ENCODE measurements around the gene IL2RA.

DNA sequence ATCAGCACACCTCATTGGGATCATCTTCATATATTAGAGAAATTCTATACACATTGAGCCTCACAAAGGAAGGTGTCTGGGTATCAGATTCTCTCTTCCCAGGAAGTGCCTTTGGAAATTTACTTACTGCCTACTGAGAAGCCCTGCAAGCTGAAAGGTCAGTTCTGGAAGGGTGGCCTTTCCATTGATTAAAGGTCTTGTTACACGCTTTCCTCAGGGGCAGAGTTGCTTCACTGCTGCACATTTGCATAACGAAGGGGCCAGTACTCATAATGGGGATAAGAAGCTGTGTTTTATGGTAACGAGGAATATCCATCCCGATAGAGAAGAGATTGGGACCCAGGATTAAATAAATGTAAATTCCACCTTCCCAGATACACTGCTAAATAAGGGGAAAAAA is 65.5 kb downstream of the IL2RA start:
- TF ChIP-seq CTCF (IDR thresholded peaks at IDR 0.05; ENCODE audit: insufficient read depth, low read length, poor library complexity, severe bottlenecking) (no peak), EZH2phosphoT487 (conservative IDR thresholded peaks at IDR 0.05; ENCODE audit: low read length) (no peak)
